ENCODE measurements around the gene SLC22A16. TPM values are rescaled to one million over a fixed set of nuclear protein-coding genes. Genes with fewer than 3 reads are reported as not detected.

The SLC22A16 gene
- total and polyA plus RNA-seq, 2 of the 8 experiments (the other 6 are each of a cell fraction or from before 2014, with no cell fraction given): not detected

- H3K79me1 ChIP-seq (ENCODE audit: low read depth, low read length): no peaks in the 10 kb centered on the region
- 92% methylated on average over 2 of the region's 4 CpGs; no CpG with 5 or more reads in 1 of the 2 experiments for WGBS, 2 experiments (ENCODE audit: extremely low coverage in 1 of 2, insufficient coverage in 1 of 2, insufficient read length in 1 of 2, insufficient replicate concordance in 2 of 2, low coverage in 1 of 2, low lambda C conversion rate in 2 of 2, missing lambda C conversion rate in 1 of 2)
- H2BK20ac ChIP-seq (ENCODE audit: low read length): no peak overlapping the region
- H3K23ac ChIP-seq (ENCODE audit: insufficient read length): no peak overlapping the region
- DNase-seq (ENCODE audit: low read depth in 1 of 2, low spot score in 2 of 2): no peak
- TF ChIP-seq JUND (IDR thresholded peaks at IDR 0.05; ENCODE audit: low read length) (no peak), CBX5 (IDR thresholded peaks at IDR 0.05; ENCODE audit: low read depth, low read length) (no peak), BCL11A (IDR thresholded peaks at IDR 0.05; ENCODE audit: low read depth in 2 of 2, low read length in 2 of 2) (no peak), RXRA (IDR thresholded peaks at IDR 0.05; ENCODE audit: insufficient read depth, low read depth, low read length) (no peak), BRCA1 (IDR thresholded peaks at IDR 0.05; ENCODE audit: low read depth, low read length) (no peak), POLR2AphosphoS5 (IDR thresholded peaks at IDR 0.05; ENCODE audit: low read depth, low read length) (no peak), RNF2 (IDR thresholded peaks at IDR 0.05; ENCODE audit: borderline replicate concordance, low read depth, low read length, missing control alignments, poor library complexity, severe bottlenecking) (no peak)
- H3K56ac ChIP-seq (replicated peaks; ENCODE audit: insufficient read length, low read depth, low read length): no peak overlapping the region
- no peak for FAIRE-seq
- H3K27ac ChIP-seq (ENCODE audit: low read depth, low read length): no peak overlapping the region
- ChIA-PET POLR2A (ENCODE audit: partially characterized antibody) (interaction anchor here (0.6 kb wide), 1 partner anchor 352 kb away, joined by 3 read pairs; no protein-coding TSS in a partner anchor), CTCF (ENCODE audit: partially characterized antibody) (interaction anchor here (1.5 to 1.8 kb wide), 2 partner anchors 14 to 19 kb away, joined by 4 to 7 read pairs; no protein-coding TSS in a partner anchor)
- H4K8ac ChIP-seq (ENCODE audit: extremely low read depth, insufficient read depth, low read length): no peak overlapping the region
- H3K79me2 ChIP-seq (ENCODE audit: control insufficient read depth in 1 of 2, insufficient read depth in 2 of 2, low read length in 2 of 2): no peaks in the 10 kb centered on the region
- no peaks in the 10 kb centered on the region for H3K36me3 ChIP-seq (ENCODE audit: control insufficient read depth in 2 of 4, insufficient read depth in 4 of 4, low read length in 3 of 4)
- H4K91ac ChIP-seq (replicated peaks; ENCODE audit: insufficient read length, low read length): no peak overlapping the region
- H2AK5ac ChIP-seq (ENCODE audit: low read depth, low read length): no peak overlapping the region
- H3K9me3 ChIP-seq (ENCODE audit: insufficient read depth in 2 of 2, low read depth in 1 of 2, low read length in 1 of 2): peaks cover under 1 to 2% of the 10 kb centered on the region in 2 experiments; a peak in 2 of 4 replicates
- no peak overlapping the region for H3K18ac ChIP-seq (ENCODE audit: extremely low read depth, low read length)
- H3K4me2 ChIP-seq (ENCODE audit: insufficient read depth in 1 of 2, low read depth in 2 of 2, low read length in 2 of 2): no peak overlapping the region
- no peak overlapping the region for H2BK120ac ChIP-seq (replicated peaks; ENCODE audit: low read depth, low read length)
- no peak overlapping the region for H3K4ac ChIP-seq (replicated peaks; ENCODE audit: insufficient read length, low read depth, low read length)
- H2AFZ ChIP-seq (ENCODE audit: low read length): no peak overlapping the region
- no peaks in the 10 kb centered on the region; a peak in 1 of 7 replicates for H3K27me3 ChIP-seq (replicated peaks in 1 of 4; ENCODE audit: control insufficient read depth in 3 of 4, extremely low read depth in 1 of 4, insufficient read depth in 3 of 4, low read length in 3 of 4)
- no peaks in the 10 kb centered on the region for H3K4me1 ChIP-seq (replicated peaks in 1 of 4; ENCODE audit: control insufficient read depth in 3 of 4, insufficient read depth in 4 of 4, low read length in 3 of 4)
- H3K14ac ChIP-seq (ENCODE audit: insufficient read length): no peak overlapping the region
- no peak overlapping the region for H3K4me3 ChIP-seq (ENCODE audit: extremely low read depth in 1 of 4, insufficient read depth in 2 of 4, low read depth in 3 of 4, low read length in 4 of 4)
- H2BK5ac ChIP-seq (ENCODE audit: low read depth, low read length): no peak overlapping the region
- H3K9ac ChIP-seq (replicated peaks in 1 of 4; ENCODE audit: extremely low read depth in 1 of 4, low read depth in 3 of 4, low read length in 3 of 4): no peak overlapping the region
- no peaks in the 10 kb centered on the region for H4K20me1 ChIP-seq (replicated peaks in 1 of 2; ENCODE audit: control insufficient read depth in 1 of 2, insufficient read depth in 2 of 2, low read length in 2 of 2)
- H2BK15ac ChIP-seq (ENCODE audit: low read length): no peak overlapping the region
- no peaks in the 10 kb centered on the region for H3K23me2 ChIP-seq (ENCODE audit: low read depth, low read length)
- no peak overlapping the region for H2BK12ac ChIP-seq (ENCODE audit: low read depth, low read length)
- no peak overlapping the region for H4K5ac ChIP-seq (ENCODE audit: insufficient read length, low read depth, low read length)
Measured at GRCh38 chr6:110410511-110410910, 65.9 kb downstream of the SLC22A16 start.
